A549 (cell line): Measurements from ENCODE around the gene SGCD. TPM values are rescaled to one million over a fixed set of nuclear protein-coding genes. Genes with fewer than 3 reads are reported as not detected.

Source experiments
- ATAC-seq, 2 experiments: fragments of 200-7000 bp in 1 of 2; fragments of >200 bp in 1 of 2; cut with Nextera tagmentation in 1 of 2; cut with Tn5 transposase in 1 of 2; 3 replicates each; pipeline versions ENCODE4 v1.8.0 to v1.9.1; 2018 to 2020; ENCODE audit warnings: mild to moderate bottlenecking in 1 of 2, moderate library complexity in 1 of 2
- CTCF ChIA-PET: fragments of 300-600 bp; sonication (Branson Sonifier 250); formaldehyde crosslinking; extraction: SDS; loops from one replicate; lab custom pipeline; 2021; ENCODE audit warnings: antibody characterized with exemption, inconsistent platforms; lab: Yijun Ruan, JAX
- POLR2A ChIA-PET: fragments of 350-600 bp; formaldehyde crosslinking; extraction: SDS; loops from one replicate; lab custom pipeline; 2021; ENCODE audit warnings: antibody characterized with exemption, inconsistent platforms; lab: Yijun Ruan, JAX
- DNase-seq, 2 experiments: peaks; one replicate each; pipeline versions ENCODE4 v3.0.0 to v3.0.0-alpha.2; 2011 to 2016; ENCODE audit warnings: low read depth in 1 of 2, low spot score in 1 of 2
- FAIRE-seq: peaks from 2 replicates; lab custom pipeline; 2011; peaks lifted over from hg19 to GRCh38; lab: Jason Lieb, UNC
- H3K27ac ChIP-seq, 2 experiments: fragments of >200 bp; sonication (Bioruptor Twin); formaldehyde crosslinking; 3 replicates each; pipeline ENCODE4 v1.5.1; 2016 to 2017
- H3K4me1 ChIP-seq: fragments of >200 bp; sonication (Bioruptor Twin); formaldehyde crosslinking; 3 replicates; pipeline ENCODE4 v1.6.1; 2016
- H3K4me2 ChIP-seq: fragments of >200 bp; sonication (Bioruptor Twin); formaldehyde crosslinking; 3 replicates; pipeline ENCODE4 v1.6.1; 2016
- H3K4me3 ChIP-seq: fragments of >200 bp; sonication (Bioruptor Twin); formaldehyde crosslinking; 3 replicates; pipeline ENCODE4 v1.5.1; 2016
- H3K9me3 ChIP-seq: fragments of >200 bp; sonication (Bioruptor Twin); formaldehyde crosslinking; 3 replicates; pipeline ENCODE4 v1.6.1; 2016
- CBX2 ChIP-seq: fragments of 200-600 bp; sonication (generic); IDR thresholded peaks from 2 replicates; pipeline ENCODE4 v1.6.1; 2016; ENCODE audit warnings: low read depth, mild to moderate bottlenecking, borderline replicate concordance
- CEBPB ChIP-seq, 2 experiments: fragments of >200 bp in 1 of 2; sonication (Bioruptor Twin) in 1 of 2; formaldehyde crosslinking in 1 of 2; IDR thresholded peaks; 2 replicates each; pipeline ENCODE4 v1.6.1; 2012 to 2016
- EHMT2 ChIP-seq: fragments of 200-600 bp; sonication (generic); IDR thresholded peaks from 2 replicates; pipeline ENCODE4 v1.6.1; 2016; ENCODE audit warnings: antibody characterized with exemption, low read depth, mild to moderate bottlenecking, moderate library complexity
- ESRRA ChIP-seq: fragments of 150-350 bp; IDR thresholded peaks from 2 replicates; pipeline ENCODE4 v1.6.1; 2014; ENCODE audit warnings: mild to moderate bottlenecking, low read length, borderline replicate concordance
- FOSL2 ChIP-seq, 2 experiments: fragments of 450-650 bp in 1 of 2; fragments of >200 bp in 1 of 2; sonication (Bioruptor Twin) in 1 of 2; formaldehyde crosslinking; IDR thresholded peaks; 2 replicates each; pipeline versions ENCODE4 v1.5.0 to v1.6.1; 2016 to 2020; ENCODE audit warnings: mild to moderate bottlenecking in 1 of 2, moderate library complexity in 1 of 2
- FOXS1 ChIP-seq: fragments of 250-450 bp; sonication (Bioruptor Pico); IDR thresholded peaks from 2 replicates; pipeline ENCODE4 v1.5.0; 2020; ENCODE audit warnings: mild to moderate bottlenecking, moderate library complexity
- HEYL ChIP-seq: fragments of 250-450 bp; sonication (Bioruptor Pico); IDR thresholded peaks from 2 replicates; pipeline ENCODE4 v1.8.0; 2021; ENCODE audit warnings: mild to moderate bottlenecking, moderate library complexity
- HOXB13 ChIP-seq: fragments of 250-450 bp; sonication (Bioruptor Pico); IDR thresholded peaks from 2 replicates; pipeline ENCODE4 v1.5.0; 2020; ENCODE audit warnings: low read depth, mild to moderate bottlenecking, moderate library complexity
- JUNB ChIP-seq: fragments of >200 bp; sonication (Bioruptor Twin); formaldehyde crosslinking; IDR thresholded peaks from 2 replicates; pipeline ENCODE4 v1.6.1; 2016
- KDM5A ChIP-seq: fragments of 200-600 bp; sonication (generic); IDR thresholded peaks from 2 replicates; pipeline ENCODE4 v1.6.1; 2016; ENCODE audit warnings: antibody characterized with exemption, mild to moderate bottlenecking
- MAFK ChIP-seq: fragments of 450-650 bp; IDR thresholded peaks from 2 replicates; pipeline ENCODE4 v1.6.1; 2014; ENCODE audit not compliant: partially characterized antibody
- MYC ChIP-seq: IDR thresholded peaks from 2 replicates; pipeline ENCODE4 v1.6.1; 2012; ENCODE audit warnings: mild to moderate bottlenecking, inconsistent platforms, low read length, improper control_type of control experiment, borderline replicate concordance
- POLR2AphosphoS2 ChIP-seq: conservative IDR thresholded peaks from 2 replicates; pipeline ENCODE4 v1.6.1; 2012; ENCODE audit warnings: low read length, improper control_type of control experiment, inconsistent platforms
- RAD21 ChIP-seq, 2 experiments: fragments of >200 bp in 1 of 2; sonication (Bioruptor Twin) in 1 of 2; formaldehyde crosslinking in 1 of 2; IDR thresholded peaks in 1 of 2; conservative IDR thresholded peaks in 1 of 2; 2 replicates in 1 of 2; 3 replicates in 1 of 2; pipeline ENCODE4 v1.6.1; 2012 to 2018; ENCODE audit warnings: inconsistent platforms in 1 of 2
- RNF2 ChIP-seq: fragments of 200-600 bp; sonication (generic); IDR thresholded peaks from 2 replicates; pipeline ENCODE4 v1.6.1; 2016; ENCODE audit warnings: low read depth, mild to moderate bottlenecking, antibody characterized with exemption, moderate library complexity, borderline replicate concordance
- SMC3 ChIP-seq: fragments of >200 bp; sonication (Bioruptor Twin); formaldehyde crosslinking; IDR thresholded peaks from 3 replicates; pipeline ENCODE4 v1.6.1; 2018; ENCODE audit warnings: inconsistent platforms
- SREBF2 ChIP-seq: fragments of 450-650 bp; IDR thresholded peaks from 2 replicates; pipeline ENCODE4 v1.6.1; 2014; ENCODE audit warnings: mild to moderate bottlenecking, moderate library complexity
- ZSCAN20 ChIP-seq: fragments of 250-450 bp; sonication (Bioruptor Pico); IDR thresholded peaks from 2 replicates; pipeline ENCODE4 v1.8.0; 2022; ENCODE audit warnings: mild to moderate bottlenecking, moderate library complexity
- WGBS: methylation state at CpG from one replicate; pipeline ENCODE4 v1.1.6; 2017; ENCODE audit errors: missing lambda C conversion rate; 5-methylcytosine and 5-hydroxymethylcytosine counted together
- polyA plus RNA-seq, 4 experiments: library from polyadenylated mRNA; depleted of rRNA in 3 of 4; stranded (reverse); fragments of >200 nt; fragmentation: RNase III in 1 of 4; extraction: RNeasy Plus Mini Kit Qiagen cat#74134 plus additional on column Dnase treatment in 1 of 4; gene quantifications; 2 replicates in 3 of 4; 3 replicates in 1 of 4; pipeline ENCODE4 v1.2.3, GENCODE V29; 2011 to 2017
- TF ChIP-seq, protein P1 (sequence below): IDR thresholded peaks from 2 replicates; pipeline ENCODE4 v1.6.1; 2012
- TF ChIP-seq, protein P2 (sequence below): fragments of >200 bp; sonication (Bioruptor Twin); formaldehyde crosslinking; IDR thresholded peaks from 3 replicates; pipeline ENCODE4 v1.5.1; 2016
- TF ChIP-seq, protein P3 (sequence below): IDR thresholded peaks from 2 replicates; pipeline ENCODE4 v1.6.1; 2012; ENCODE audit warnings: low read depth, borderline replicate concordance
- TF ChIP-seq, protein P4 (sequence below): fragments of >200 bp; sonication (Bioruptor Twin); formaldehyde crosslinking; IDR thresholded peaks from 2 replicates; pipeline ENCODE4 v1.6.1; 2016
- TF ChIP-seq, protein P5 (sequence below): fragments of 150-350 bp; IDR thresholded peaks from 2 replicates; pipeline ENCODE4 v1.6.1; 2014; ENCODE audit warnings: low read depth, mild to moderate bottlenecking, low read length
- TF ChIP-seq, protein P6 (sequence below): fragments of 250-450 bp; sonication (Bioruptor Pico); IDR thresholded peaks from 2 replicates; pipeline ENCODE4 v1.5.0; 2020; ENCODE audit warnings: low read depth, mild to moderate bottlenecking, moderate library complexity
- TF ChIP-seq, protein P7 (sequence below): fragments of >200 bp; sonication (Bioruptor Twin); formaldehyde crosslinking; IDR thresholded peaks from 3 replicates; pipeline ENCODE4 v1.6.1; 2016

Gene SGCD
- polyA plus RNA-seq, 2 of the 4 experiments (the other 2 are of a cell fraction) = 7.6 to 10.6 TPM

DNA sequence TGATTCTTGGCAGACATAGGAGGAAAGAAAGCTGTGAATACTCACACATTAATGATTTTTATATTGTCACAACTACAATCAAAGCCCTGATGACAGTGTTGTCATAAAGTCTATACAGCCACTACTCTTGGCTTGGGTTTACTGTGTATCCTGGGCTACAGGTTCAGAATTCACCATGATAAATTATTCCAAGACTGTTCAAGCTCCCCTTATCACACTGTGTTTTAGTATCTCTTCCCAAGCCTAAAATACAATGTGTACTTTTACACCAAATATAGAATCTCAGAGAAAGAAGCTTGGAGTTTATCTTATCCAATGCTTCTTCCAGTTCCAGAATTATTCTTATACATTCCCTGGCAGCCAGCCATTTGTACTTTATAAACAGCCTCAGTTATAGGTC lies 395.4 kb downstream of the SGCD start (continued):
- TF ChIP-seq, protein P1, sequence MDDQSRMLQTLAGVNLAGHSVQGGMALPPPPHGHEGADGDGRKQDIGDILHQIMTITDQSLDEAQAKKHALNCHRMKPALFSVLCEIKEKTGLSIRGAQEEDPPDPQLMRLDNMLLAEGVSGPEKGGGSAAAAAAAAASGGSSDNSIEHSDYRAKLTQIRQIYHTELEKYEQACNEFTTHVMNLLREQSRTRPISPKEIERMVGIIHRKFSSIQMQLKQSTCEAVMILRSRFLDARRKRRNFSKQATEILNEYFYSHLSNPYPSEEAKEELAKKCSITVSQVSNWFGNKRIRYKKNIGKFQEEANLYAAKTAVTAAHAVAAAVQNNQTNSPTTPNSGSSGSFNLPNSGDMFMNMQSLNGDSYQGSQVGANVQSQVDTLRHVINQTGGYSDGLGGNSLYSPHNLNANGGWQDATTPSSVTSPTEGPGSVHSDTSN = no peak

DNA sequence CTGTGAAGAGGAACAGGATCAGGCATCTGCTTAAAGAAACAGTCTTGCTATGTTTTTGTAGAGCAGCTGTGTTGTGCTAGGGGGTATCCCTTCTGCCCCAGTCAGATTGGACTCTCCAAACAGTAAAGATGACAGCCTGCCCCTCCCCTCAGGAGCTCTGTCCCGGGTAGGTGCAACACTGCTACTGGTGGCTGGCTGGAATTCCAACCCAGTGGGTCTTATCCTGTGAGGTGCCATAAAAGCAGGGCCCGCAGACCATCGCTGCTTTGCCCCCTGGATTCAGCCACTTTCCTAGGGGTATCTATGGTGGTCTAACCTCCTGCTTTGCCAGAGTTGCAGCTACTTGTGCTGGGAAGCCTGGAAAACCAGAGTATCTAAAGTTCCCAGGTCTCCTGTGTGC lies 408.5 kb downstream of the SGCD start:
- Histone ChIP-seq H3K4me1 (no peaks in the 10 kb centered on the region), H3K4me2 (no peak overlapping the region), H3K9me3 (no peaks in the 10 kb centered on the region), H3K27ac (no peak overlapping the region), H3K4me3 (no peak overlapping the region)
- POLR2A ChIA-PET = no interaction called here
- FAIRE-seq (no peak), DNase-seq (no peak), ATAC-seq (no peak)
- 67% methylated on average over 3 of the region's 3 CpGs for WGBS
- CTCF ChIA-PET = no interaction called here
- TF ChIP-seq KDM5A (no peak), ESRRA (no peak), JUNB (no peak), SREBF2 (no peak), MAFK (no peak), HEYL (CRISPR knock-in tag) (no peak), MYC (no peak), SMC3 (no peak), ZSCAN20 (no peak), CEBPB (IDR thresholded peaks at IDR 0.05) (no peak), FOXS1 (CRISPR knock-in tag) (no peak), CBX2 (no peak)
- TF ChIP-seq, protein P2, sequence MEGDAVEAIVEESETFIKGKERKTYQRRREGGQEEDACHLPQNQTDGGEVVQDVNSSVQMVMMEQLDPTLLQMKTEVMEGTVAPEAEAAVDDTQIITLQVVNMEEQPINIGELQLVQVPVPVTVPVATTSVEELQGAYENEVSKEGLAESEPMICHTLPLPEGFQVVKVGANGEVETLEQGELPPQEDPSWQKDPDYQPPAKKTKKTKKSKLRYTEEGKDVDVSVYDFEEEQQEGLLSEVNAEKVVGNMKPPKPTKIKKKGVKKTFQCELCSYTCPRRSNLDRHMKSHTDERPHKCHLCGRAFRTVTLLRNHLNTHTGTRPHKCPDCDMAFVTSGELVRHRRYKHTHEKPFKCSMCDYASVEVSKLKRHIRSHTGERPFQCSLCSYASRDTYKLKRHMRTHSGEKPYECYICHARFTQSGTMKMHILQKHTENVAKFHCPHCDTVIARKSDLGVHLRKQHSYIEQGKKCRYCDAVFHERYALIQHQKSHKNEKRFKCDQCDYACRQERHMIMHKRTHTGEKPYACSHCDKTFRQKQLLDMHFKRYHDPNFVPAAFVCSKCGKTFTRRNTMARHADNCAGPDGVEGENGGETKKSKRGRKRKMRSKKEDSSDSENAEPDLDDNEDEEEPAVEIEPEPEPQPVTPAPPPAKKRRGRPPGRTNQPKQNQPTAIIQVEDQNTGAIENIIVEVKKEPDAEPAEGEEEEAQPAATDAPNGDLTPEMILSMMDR = no peak
- TF ChIP-seq, protein P3, sequence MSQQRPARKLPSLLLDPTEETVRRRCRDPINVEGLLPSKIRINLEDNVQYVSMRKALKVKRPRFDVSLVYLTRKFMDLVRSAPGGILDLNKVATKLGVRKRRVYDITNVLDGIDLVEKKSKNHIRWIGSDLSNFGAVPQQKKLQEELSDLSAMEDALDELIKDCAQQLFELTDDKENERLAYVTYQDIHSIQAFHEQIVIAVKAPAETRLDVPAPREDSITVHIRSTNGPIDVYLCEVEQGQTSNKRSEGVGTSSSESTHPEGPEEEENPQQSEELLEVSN = no peak
- TF ChIP-seq, protein P4, sequence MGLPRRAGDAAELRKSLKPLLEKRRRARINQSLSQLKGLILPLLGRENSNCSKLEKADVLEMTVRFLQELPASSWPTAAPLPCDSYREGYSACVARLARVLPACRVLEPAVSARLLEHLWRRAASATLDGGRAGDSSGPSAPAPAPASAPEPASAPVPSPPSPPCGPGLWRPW = no peak
- TF ChIP-seq, protein P5, sequence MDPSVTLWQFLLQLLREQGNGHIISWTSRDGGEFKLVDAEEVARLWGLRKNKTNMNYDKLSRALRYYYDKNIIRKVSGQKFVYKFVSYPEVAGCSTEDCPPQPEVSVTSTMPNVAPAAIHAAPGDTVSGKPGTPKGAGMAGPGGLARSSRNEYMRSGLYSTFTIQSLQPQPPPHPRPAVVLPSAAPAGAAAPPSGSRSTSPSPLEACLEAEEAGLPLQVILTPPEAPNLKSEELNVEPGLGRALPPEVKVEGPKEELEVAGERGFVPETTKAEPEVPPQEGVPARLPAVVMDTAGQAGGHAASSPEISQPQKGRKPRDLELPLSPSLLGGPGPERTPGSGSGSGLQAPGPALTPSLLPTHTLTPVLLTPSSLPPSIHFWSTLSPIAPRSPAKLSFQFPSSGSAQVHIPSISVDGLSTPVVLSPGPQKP = no peak

DNA sequence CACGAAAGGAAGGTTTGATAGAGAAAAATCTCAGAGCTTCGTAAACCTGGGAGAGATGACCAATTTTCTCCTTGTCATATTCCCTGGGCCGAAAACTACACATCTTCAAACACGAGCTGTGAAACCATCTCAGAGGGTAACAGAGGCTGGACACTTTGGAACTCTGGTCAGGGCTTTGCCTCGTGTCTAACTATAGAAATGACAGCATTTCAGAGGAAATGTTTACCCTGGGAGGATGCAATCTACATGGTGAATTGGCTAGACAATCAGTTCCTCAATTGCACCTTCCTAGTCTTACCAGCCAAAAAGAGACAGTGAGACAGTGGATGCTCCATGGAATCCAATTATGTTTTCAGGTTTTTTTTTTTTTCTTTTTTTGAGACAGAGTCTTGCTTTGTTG lies 414.6 kb downstream of the SGCD start:
- DNase-seq (no peak), FAIRE-seq (no peak), ATAC-seq (no peak)
- Histone ChIP-seq H3K27ac (no peak overlapping the region), H3K4me2 (no peak overlapping the region), H3K4me1 (no peaks in the 10 kb centered on the region), H3K4me3 (no peak overlapping the region), H3K9me3 (no peaks in the 10 kb centered on the region)
- CTCF ChIA-PET = no interaction called here
- WGBS = 73% methylated on average over 5 of the region's 5 CpGs
- POLR2A ChIA-PET = no interaction called here
- TF ChIP-seq, protein P6, sequence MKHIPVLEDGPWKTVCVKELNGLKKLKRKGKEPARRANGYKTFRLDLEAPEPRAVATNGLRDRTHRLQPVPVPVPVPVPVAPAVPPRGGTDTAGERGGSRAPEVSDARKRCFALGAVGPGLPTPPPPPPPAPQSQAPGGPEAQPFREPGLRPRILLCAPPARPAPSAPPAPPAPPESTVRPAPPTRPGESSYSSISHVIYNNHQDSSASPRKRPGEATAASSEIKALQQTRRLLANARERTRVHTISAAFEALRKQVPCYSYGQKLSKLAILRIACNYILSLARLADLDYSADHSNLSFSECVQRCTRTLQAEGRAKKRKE (CRISPR knock-in tag) = no peak
- TF ChIP-seq ESRRA (no peak), ZSCAN20 (no peak), RAD21 (conservative IDR thresholded peaks at IDR 0.05 in 1 of 2, IDR thresholded peaks at IDR 0.05 in 1 of 2) (no peak), RNF2 (no peak), HOXB13 (no peak), POLR2AphosphoS2 (no peak), EHMT2 (no peak), SREBF2 (no peak), FOSL2 (IDR thresholded peaks at IDR 0.05) (no peak), FOSL2 (CRISPR knock-in tag; IDR thresholded peaks at IDR 0.05) (no peak)
- TF ChIP-seq, protein P7, sequence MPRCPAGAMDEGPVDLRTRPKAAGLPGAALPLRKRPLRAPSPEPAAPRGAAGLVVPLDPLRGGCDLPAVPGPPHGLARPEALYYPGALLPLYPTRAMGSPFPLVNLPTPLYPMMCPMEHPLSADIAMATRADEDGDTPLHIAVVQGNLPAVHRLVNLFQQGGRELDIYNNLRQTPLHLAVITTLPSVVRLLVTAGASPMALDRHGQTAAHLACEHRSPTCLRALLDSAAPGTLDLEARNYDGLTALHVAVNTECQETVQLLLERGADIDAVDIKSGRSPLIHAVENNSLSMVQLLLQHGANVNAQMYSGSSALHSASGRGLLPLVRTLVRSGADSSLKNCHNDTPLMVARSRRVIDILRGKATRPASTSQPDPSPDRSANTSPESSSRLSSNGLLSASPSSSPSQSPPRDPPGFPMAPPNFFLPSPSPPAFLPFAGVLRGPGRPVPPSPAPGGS = no peak
- TF ChIP-seq, protein P2 = no peak
